Heart left ventricle (tissue), 13 donors: ENCODE measurements around the gene OR13C3.

Experiments
- POLR2A ChIP-seq, 2 donors: fragments of 450-650 bp; IDR thresholded peaks; one replicate each; pipeline ENCODE4 v1.6.1; 2017; ENCODE audit warnings: antibody characterized with exemption in 2 of 2, mild to moderate bottlenecking in 2 of 2, moderate library complexity in 2 of 2
- TF ChIP-seq, protein P1 (sequence below), 12 donors: fragments of 200-600 bp; sonication (generic) in 4 of 12; IDR thresholded peaks; one replicate each; pipeline versions ENCODE4 v1.5.0 to v1.8.0; 2018 to 2022; ENCODE audit warnings: antibody characterized with exemption in 12 of 12, mild to moderate bottlenecking in 5 of 12
- donor health status: ischemic (EF 13 %, LVEDD 7.1; RV severe dilation, severe dysfunction).
- donor health status: DM: no; HTN: yes; CAD: no.
- donor health status: DM: no; HTN: no; CAD: no.
- donor health status: ischemic (EF 25% LVEDD 6.9; RV normal size, moderate dysfunction).
- donor health status: ischemic (EF 25% LVEDD 5.7; RV mildly dilated, moderate dysfunction).
- donor health status: ischemic (EF 35%, LVEDD 5.7; RV mildly dilated, moderate dysfunction).
- donor health status: nonischemic (EF 11% LVEDD 7.7; RV severe dilation, severe dysfunction).
- donor health status: DM: yes; HTN: yes; CAD: no.
- donor health status: PGD.
- donor health status: ischemic (EF 29% LVEDD 5.4; RV normal size, mild dysfunction).
- donor health status: nonischemic (EF 23%, LVEDD 6.1; RV moderate dilation, normal function).

DNA sequence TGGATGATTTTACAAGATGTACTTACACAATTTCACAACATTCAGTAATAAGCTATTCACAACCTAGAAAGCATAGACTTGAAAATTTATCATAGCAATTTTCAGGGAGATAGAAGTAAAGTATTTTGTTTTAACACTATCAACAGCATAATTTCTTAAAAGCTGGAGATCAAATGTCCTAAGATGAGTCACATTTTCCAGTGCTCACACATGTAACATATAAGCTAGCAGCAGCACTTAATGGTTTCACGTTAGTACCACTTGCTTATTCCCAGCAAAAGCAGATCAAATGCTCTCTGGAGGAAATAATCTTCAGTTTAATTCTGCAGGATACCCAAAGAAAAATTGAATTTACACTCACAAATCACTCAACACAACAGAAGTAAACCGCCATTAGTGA lies 38.8 kb upstream of the OR13C3 start:
- TF ChIP-seq, protein P1, sequence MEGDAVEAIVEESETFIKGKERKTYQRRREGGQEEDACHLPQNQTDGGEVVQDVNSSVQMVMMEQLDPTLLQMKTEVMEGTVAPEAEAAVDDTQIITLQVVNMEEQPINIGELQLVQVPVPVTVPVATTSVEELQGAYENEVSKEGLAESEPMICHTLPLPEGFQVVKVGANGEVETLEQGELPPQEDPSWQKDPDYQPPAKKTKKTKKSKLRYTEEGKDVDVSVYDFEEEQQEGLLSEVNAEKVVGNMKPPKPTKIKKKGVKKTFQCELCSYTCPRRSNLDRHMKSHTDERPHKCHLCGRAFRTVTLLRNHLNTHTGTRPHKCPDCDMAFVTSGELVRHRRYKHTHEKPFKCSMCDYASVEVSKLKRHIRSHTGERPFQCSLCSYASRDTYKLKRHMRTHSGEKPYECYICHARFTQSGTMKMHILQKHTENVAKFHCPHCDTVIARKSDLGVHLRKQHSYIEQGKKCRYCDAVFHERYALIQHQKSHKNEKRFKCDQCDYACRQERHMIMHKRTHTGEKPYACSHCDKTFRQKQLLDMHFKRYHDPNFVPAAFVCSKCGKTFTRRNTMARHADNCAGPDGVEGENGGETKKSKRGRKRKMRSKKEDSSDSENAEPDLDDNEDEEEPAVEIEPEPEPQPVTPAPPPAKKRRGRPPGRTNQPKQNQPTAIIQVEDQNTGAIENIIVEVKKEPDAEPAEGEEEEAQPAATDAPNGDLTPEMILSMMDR (IDR thresholded peaks at IDR 0.05) = no peak
- no peak for TF ChIP-seq POLR2A (IDR thresholded peaks at IDR 0.05)
